Stimulated activated CD4-positive, alpha-beta T cell treated with anti-CD3 and anti-CD28 coated beads, Interleukin-1b, Interleukin-23, amount 100 ng/mL, for 24 hours (primary cell): Measurements from ENCODE around the gene ASB8.

ENCODE experiments used
- DNase-seq, 4 experiments: peaks; one replicate each; pipeline ENCODE4 v3.0.0-alpha.2; 2020; ENCODE audit warnings: low read depth in 4 of 4, low spot score in 1 of 4

The ASB8 gene

GRCh38 chr12:48106681-48107613, 50.4 kb downstream of the ASB8 start:
- no peak for DNase-seq

GRCh38 chr12:48105867-48106680, 51.2 kb downstream of the ASB8 start, which contains the start of gene SENP1:
Gene SENP1 (minus strand): TSS chr12:48106079. CDS start chr12:48101472, 4,607 bp downstream.
- peak; percentile 79 to 88 (median 84) for DNase-seq

- peak in 3 of 4 experiments; percentile 10 to 26 (median 20) for DNase-seq
Measured at GRCh38 chr12:48105321-48105866, 51.9 kb downstream of the ASB8 start.

- DNase-seq: no peak
Measured at GRCh38 chr12:48104531-48104930, 52.8 kb downstream of the ASB8 start.
